ENCODE measurements around the gene LMX1B. TPM values are rescaled to one million over a fixed set of nuclear protein-coding genes. Genes with fewer than 3 reads are reported as not detected.

Gene LMX1B
- total RNA-seq, 2 donors from 2014 or later, result 0.13 TPM; not detected in 1

- H3K27me3 ChIP-seq, result peaks cover 90% of the 10 kb centered on the region
- H3K4me3 ChIP-seq, result no peak overlapping the region
- no peak overlapping the region for H3K27ac ChIP-seq
- intact Hi-C loops (cut with DNase I), result no loop called here
- no peaks in the 10 kb centered on the region for H3K36me3 ChIP-seq
- no peak overlapping the region for H3K9ac ChIP-seq (ENCODE audit: low read depth in 2 of 2, low read length in 2 of 2)
- H3K4me1 ChIP-seq, result peaks cover 8% of the 10 kb centered on the region
- no peaks in the 10 kb centered on the region for H3K9me3 ChIP-seq
- no peak for TF ChIP-seq CTCF (IDR thresholded peaks at IDR 0.05)
- no peak for DNase-seq
Measured at GRCh38 chr9:126616521-126616976, 2.8 kb downstream of the LMX1B start.

GRCh38 chr9:126617003-126617822, 3.5 kb downstream of the LMX1B start:
- no peak overlapping the region for H3K4me3 ChIP-seq
- no peaks in the 10 kb centered on the region for H3K9me3 ChIP-seq
- intact Hi-C loops (cut with DNase I), result no loop called here
- H3K9ac ChIP-seq (ENCODE audit: low read depth in 2 of 2, low read length in 2 of 2), result no peak overlapping the region
- peaks cover 90% of the 10 kb centered on the region for H3K27me3 ChIP-seq
- no peak for DNase-seq
- TF ChIP-seq CTCF (IDR thresholded peaks at IDR 0.05), result no peak
- peaks cover 8% of the 10 kb centered on the region for H3K4me1 ChIP-seq
- no peak overlapping the region for H3K27ac ChIP-seq
- no peaks in the 10 kb centered on the region for H3K36me3 ChIP-seq

- peaks cover 90% of the 10 kb centered on the region for H3K27me3 ChIP-seq
- no peaks in the 10 kb centered on the region for H3K9me3 ChIP-seq
- peaks cover 7% of the 10 kb centered on the region for H3K4me1 ChIP-seq
- no peak for TF ChIP-seq CTCF (IDR thresholded peaks at IDR 0.05)
- no peak overlapping the region for H3K27ac ChIP-seq
- DNase-seq, result no peak
- H3K36me3 ChIP-seq, result no peaks in the 10 kb centered on the region
- intact Hi-C loops (cut with DNase I), result no loop called here
- no peak overlapping the region for H3K4me3 ChIP-seq
- no peak overlapping the region for H3K9ac ChIP-seq (ENCODE audit: low read depth in 2 of 2, low read length in 2 of 2)
Measured at GRCh38 chr9:126617823-126618165, 4.1 kb downstream of the LMX1B start.

- Histone ChIP-seq H3K27me3 (peaks cover 90% of the 10 kb centered on the region), H3K9ac (ENCODE audit: low read depth in 2 of 2, low read length in 2 of 2) (no peak overlapping the region), H3K36me3 (no peaks in the 10 kb centered on the region), H3K4me3 (no peak overlapping the region), H3K9me3 (no peaks in the 10 kb centered on the region), H3K27ac (no peak overlapping the region), H3K4me1 (peaks cover 3% of the 10 kb centered on the region)
- TF ChIP-seq CTCF (IDR thresholded peaks at IDR 0.05), result no peak
- no peak for DNase-seq
- intact Hi-C loops (cut with DNase I), result no loop called here
Measured at GRCh38 chr9:126618190-126618584, 4.5 kb downstream of the LMX1B start.

- no peak for DNase-seq
- Histone ChIP-seq H3K36me3 (no peaks in the 10 kb centered on the region), H3K27me3 (peaks cover 93% of the 10 kb centered on the region), H3K4me3 (no peak overlapping the region), H3K9ac (ENCODE audit: low read depth in 2 of 2, low read length in 2 of 2) (no peak overlapping the region), H3K27ac (no peak overlapping the region), H3K9me3 (no peaks in the 10 kb centered on the region), H3K4me1 (no peaks in the 10 kb centered on the region)
- TF ChIP-seq CTCF (IDR thresholded peaks at IDR 0.05), result no peak
- intact Hi-C loops (cut with DNase I), result no loop called here
Measured at GRCh38 chr9:126618585-126619360, 5.0 kb downstream of the LMX1B start.
